Hindlimb muscle (tissue), 1 donor: ENCODE results near the gene TC2N. TPM values are rescaled to one million over a fixed set of nuclear protein-coding genes. Genes with fewer than 3 reads are reported as not detected.
"Not testable (repeated sequence)": the region's sequence is repeated elsewhere in the genome, so short reads cannot be mapped to it uniquely, and the experiment has no call there.

ENCODE experiments used
- DNase-seq: peaks from one replicate; pipeline ENCODE4 v3.0.0-alpha.2; 2013
- polyA plus RNA-seq: library from polyadenylated mRNA; unstranded; fragments of 120-200 nt; gene quantifications from one replicate; pipeline ENCODE4 v1.2.1, GENCODE V29; 2013; ENCODE audit not compliant: insufficient read length

The TC2N gene
- polyA plus RNA-seq, 1 donor, result 1.7 TPM

DNA sequence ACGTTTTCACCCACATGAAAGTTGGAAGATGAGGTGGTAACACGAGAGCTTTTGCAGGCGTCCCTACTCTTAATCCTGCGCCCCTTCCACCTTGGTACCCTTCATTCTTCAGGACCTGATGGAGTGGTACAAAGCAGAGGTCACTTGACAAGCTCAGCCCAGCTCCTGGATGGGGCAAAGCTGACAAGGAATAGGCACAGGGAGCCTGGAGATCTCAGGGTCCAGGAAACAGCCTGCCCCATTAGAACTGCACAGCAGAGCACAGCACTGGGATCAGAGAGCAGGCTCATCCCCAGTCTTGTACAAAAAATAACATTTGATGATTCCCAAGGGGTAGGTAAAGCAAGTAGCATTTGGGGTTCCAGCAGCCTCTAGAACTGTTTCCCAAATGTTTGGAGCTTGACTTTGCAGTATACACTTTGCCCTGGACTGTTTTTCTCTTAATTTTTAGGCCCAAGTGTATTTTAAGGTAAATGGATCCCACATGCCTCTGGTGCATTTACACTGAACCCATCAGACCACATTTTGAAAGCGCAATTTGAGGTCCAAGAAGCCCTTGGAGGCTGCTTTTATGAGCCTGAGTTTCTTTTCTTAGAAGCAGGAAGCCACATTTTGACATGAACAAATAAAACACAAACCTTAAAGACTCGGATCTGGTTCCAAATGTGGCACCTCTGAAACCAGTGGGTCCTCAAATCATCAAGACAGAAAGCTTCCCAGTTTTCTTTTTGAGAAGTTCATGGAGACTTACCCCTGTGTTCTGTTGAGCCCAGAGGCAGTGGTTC, 633 bp downstream of the TC2N start:
- DNase-seq, result no peak

DNA sequence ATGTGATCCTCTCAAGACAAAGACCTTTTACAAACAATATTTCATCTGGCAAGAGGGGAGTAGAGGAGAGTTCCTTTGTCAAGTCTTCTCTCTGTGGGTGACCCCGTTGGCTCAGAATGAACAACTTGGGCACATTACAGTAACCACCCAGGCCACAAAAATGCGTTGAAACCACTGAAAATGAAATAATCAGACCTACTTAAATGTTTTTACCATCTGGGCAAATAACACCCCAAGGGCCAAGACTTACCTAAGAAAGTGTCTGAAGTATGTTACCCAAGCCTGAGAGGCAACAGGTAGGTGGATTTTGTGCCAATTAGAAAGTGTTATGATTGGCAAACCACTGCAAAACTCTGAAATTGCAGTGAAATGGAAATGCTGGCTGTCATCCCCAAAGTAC, 1.3 kb downstream of the TC2N start:
- DNase-seq, result no peak

DNA sequence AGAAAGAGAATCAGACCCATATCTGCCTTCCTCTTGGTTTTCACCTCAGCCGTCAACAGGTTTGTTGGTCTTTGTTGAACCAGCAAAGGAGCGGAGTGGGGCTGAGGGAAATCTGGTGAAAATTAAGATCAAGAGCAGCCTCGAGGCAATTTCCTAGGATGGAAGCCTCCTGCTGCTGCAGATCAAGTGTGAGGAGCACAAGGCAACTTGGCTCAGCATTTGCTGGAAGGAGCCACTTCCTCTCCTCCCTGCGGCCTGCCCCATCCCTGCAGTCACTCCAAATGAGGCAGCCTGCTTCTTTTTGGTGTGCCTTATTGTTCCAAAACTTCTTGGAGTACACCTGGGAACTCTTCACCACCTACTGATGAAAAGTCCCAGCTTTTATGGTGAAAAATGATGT, 4.9 kb downstream of the TC2N start:
- no peak for DNase-seq

DNA sequence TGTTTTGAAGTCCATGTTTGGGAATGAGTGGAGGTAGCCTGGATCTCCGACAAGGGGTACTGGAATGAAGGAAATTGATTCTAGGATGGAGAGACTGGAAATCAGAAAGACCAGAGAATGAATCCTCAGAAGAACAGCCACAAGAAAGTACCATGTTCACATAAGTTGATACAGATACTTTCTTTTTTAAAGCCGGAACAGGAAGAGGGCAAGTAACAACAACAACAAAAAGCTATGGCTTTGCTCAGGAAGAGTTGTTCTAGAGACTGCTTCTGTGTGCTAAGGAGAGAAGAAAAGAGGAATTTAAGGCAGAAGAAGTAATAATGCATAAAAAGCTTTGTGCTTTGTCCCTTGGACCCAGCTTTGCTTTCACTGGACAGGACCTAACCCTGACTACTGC, 6.2 kb downstream of the TC2N start:
- no peak for DNase-seq

DNA sequence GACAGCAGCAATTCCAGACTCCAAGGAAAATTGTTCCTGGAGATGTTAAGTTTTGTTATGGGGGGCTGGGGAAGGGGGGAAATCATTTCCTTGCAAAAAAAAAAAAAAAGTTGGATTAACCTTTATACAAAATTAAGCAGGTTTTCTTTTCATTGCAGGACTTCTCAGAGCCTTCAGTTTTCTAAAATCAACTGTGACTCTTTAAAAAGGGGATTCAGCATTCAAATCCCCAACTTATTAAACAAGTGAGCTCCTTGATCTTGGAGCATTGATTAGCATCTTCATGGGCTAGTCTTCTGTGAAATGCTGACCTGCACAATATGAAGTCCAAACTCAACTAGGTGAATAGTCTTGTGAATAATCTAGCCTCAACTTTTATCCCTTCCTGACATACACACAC, 7.1 kb downstream of the TC2N start:
- DNase-seq, result no peak

DNA sequence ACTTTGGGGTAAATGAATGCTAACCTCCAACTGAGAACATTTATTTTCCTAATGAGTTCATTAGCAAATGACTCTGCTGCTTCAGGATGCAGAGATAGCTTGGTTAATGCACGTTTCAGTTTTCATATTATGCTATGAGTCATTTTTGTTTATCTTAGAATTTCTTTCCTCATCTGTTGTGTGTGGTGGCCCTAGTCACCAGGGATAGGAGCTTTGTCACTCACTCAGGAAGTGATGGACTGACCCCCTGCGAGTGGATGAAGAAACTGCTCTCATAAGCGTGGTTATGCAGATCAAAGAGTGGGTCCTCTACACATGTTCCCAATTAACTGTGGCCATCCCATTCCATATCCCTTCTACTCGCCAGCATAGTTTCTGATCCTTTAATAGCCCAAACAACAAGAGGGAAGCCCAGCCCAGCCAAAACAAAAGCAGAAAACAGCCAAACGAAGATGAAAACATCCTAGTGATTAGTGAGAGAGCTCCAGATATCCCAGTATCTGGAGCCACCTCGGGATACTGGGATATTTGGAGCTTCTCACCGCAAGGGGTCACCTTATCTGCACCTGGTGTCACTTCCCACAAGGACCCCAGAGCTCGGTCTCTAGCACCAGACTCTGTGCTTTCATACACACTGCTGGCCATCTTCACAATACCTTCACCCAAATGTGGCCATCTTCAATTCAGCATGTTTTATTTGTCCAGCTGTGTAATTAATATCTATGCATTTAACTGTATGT, 8.6 kb downstream of the TC2N start:
- DNase-seq, result no peak

DNA sequence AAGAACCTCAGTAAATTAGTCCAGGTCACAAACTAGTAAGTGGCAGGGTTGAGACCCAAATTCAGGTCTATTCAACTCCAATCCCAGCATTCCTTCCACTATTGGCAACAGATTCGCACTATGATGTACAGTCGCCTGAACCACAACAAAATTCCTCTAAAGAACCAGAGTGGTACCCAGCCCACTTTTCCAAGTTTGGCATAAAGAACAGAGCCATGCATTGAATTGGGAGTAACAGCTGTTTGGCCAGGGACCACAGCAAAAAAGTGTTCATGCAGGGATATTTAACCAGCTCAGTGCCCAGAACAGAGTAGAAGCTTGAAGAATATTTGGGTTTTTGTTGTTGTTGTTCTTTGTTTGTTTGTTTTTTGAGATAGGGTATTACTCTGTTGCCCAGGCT, 9.7 kb downstream of the TC2N start:
- no peak for DNase-seq

DNA sequence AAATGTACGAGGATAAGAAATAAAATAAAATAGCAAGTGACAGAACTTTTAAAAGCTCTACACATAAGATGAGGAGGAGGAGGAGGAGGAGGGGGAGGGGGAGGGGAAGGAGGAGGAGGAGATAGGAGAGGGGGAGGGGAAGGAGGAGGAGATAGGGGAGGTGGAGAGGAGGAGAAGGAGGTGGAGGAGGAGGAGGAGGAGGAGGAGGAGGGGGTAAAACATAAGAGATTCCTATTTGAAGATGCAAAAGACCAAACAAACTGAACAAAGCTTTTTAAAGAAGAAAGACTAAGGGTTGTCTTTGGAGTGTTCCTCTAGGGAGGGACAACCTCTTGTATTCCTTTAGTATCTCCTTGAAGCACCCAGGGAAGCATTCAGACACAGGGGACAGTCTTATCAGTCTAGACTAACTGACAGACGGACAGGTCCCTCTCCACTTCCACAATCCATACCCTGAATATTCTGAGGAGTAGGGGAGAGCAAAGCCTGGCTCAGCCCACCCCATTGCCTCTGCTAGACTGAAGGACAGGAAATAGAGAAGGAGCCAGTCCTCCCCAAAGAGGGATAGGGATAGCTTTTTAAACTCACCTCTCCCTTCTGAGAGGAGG, 12.9 kb downstream of the TC2N start:
- DNase-seq, result no peak

DNA sequence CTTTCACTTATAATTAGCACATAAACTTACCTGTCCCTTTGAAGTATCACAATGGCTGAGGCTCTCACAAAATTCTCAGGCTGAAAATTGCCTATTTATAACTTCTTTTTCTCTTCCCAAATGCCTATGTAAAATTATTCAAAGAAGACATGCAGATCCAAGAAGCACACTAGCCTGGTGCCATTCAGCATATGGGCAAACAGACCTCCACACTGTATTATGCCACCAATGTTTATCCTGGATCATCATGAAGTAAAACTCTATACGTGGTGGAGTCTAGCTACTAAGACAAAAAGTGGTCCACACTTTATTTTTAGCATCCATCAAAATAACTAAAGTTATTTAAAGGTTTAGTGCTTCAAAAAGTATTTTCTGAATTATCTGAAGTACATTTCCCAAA, 15.8 kb downstream of the TC2N start:
- no peak for DNase-seq

DNA sequence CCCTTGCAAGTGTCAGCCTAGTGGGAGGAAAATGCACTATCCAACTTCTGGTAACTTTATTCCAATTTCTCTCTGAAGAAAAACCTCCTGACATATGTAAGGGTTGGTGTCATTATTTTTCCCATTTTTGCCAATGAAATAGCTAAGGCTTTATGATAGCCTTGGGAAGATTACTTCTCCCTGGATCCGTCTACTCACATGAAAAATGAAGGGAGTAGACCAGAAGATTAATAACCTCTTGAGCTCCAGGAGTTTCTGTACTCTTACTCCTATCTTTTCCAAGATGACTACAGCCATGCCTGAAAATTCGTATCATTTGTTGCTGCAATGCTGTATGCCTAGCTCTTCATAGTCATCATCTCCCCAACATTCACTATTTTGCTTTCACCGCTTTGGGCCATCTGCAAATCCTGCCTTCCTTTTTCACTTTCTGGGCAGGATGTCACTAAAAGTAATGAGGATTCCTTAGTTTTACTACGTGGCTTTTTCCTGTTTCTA, 18.8 kb downstream of the TC2N start:
- no peak for DNase-seq

DNA sequence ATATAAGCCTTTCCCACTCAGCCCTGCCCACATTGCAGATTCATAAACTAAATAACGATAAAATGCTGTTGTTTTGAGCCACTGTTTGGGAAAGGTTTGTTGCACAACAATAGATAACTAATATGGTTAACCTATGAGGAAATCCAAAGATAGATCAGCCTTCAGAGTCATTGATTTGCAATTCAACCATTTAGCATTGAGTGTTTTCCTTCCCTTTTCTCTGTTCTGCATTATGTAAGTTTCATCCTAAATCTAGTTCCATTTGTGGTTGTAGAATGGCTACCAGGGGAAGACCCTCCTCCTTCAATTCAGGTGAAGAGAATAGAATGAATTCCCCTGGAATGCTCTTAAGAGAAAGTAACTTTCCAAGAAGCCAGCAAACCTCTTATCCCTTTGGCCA, 19.6 kb downstream of the TC2N start:
- DNase-seq, result no peak

DNA sequence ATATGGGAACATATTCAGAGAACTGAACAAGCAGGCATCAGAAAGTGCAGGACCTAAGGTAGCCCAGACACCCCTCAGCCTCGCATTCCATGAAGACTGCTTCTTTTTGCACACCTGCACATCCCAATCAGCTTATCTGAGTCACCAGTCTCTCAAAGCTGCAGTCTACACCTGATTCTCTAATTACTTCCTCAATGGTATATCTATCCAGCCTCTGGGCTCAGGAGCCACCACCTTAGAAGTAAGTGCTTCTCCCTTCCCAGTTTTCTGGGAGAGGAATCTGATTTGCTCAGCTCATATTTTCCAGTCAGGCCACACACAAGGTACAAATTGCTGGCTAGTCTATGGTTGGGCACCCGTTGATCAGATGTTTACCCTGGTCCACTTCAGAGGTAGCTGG, 21.7 kb downstream of the TC2N start:
- no peak for DNase-seq

DNA sequence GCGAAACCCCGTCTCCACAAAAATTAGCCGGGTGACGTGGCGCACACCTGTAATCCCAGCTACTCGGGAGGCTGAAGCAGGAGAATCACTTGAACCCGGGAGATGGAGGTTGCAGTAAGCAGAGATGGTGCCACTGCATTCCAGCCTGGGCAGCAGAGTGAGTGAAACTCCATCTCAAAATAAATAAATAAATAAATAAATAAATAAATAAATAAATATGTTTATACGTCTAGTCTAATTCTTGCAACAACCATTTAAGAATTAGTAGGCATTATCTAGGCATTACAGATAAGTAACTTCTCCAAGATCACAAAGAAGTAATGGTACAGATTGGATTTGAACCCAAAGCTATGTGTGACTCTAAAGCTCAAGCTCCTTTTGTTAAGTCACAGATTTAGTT, 22.3 kb downstream of the TC2N start:
- not testable (repeated sequence) for DNase-seq

DNA sequence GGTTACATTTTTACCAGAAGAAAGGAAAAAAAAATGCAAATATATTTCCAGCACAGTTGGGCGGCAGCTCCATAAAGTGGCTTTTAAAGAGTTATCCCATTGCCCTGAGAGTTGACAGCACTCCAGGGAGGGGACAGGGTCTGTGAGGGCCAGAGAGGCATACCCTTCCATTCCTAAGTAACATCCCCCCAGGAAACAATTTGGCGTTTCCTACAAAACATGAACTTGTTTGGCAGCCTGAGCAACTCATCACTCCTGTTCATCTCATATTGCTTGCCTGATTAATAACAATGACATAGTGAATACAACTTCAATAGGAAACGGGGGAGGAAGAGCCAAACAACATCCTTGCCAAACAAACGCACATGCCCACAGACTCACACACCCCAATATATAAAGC, 23.3 kb downstream of the TC2N start:
- DNase-seq, result no peak

DNA sequence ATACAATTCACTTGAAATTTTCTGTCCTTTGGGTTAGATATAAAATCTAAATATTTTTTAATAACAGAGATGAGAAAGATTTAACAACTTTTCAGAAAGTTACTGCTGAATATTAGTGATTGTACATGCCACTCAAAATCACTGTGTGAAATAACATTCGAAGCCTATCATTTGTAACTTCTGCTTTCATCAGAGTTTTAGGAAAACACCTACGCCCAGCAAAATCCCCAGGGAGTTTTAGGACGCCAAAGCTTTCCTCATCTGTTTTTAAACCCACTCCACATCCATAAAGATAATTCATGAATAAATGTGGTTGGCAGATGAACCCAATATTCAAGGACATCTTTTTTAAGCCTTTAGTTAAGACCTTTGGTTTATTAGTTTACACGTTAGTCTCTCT, 23.9 kb downstream of the TC2N start:
- no peak for DNase-seq

DNA sequence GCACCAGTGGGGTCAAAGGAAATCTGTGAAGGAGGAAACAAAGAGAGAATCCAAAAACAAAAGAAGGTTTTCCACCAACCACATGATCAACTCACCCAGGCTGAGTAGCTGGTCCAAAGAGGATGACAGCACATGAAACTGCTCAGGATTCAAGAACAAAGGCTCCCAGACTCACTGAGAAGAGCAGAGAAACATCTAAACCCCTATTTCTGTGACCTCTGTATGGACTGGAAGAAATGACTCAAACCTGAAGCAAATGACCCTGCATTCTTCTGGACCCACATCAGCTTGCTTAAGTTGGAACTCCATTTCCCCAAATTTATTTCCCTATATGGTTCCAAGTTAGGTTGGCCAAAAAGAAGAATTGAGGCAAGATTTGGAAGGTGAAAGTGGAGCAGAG, 26.3 kb downstream of the TC2N start:
- DNase-seq, result no peak

DNA sequence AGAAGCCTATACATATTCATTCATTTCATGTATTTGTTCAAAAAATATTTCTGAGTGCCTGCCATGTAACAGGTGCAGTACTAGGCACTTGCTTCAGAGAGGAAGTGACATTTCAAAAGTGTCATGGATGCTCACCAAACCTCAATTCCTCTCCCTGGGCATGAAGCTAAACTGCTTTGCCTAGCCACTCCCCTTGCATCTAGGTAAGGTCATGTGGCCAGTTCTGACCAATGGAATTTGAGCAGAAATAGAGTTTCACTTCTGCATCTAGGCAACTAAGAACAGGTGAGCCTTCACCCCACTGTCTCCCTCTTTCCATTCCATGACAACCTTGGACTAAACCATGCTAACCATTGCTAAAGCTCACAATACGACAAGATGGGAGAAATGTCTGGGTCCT, 27.6 kb downstream of the TC2N start:
- no peak for DNase-seq

DNA sequence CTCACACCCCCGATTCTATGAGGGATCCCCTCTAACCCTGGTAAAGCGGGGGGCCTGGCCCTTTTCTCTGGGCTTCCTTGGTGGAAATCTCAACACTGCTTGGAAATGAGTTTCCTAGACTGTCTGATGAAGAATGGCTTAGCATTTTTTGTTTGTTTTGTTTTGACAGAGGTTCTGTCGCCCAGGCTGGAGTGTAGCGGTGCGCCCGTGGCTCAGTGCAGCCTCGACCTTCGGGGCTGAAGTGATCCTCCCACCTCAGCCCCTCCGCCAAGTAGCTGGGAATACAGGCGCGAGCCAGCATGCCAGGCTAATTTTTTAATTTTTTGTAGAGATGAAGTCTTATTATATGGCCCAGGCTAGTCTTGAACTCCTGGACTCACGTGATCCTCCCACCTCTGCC, 30.3 kb downstream of the TC2N start:
- DNase-seq, result no peak

DNA sequence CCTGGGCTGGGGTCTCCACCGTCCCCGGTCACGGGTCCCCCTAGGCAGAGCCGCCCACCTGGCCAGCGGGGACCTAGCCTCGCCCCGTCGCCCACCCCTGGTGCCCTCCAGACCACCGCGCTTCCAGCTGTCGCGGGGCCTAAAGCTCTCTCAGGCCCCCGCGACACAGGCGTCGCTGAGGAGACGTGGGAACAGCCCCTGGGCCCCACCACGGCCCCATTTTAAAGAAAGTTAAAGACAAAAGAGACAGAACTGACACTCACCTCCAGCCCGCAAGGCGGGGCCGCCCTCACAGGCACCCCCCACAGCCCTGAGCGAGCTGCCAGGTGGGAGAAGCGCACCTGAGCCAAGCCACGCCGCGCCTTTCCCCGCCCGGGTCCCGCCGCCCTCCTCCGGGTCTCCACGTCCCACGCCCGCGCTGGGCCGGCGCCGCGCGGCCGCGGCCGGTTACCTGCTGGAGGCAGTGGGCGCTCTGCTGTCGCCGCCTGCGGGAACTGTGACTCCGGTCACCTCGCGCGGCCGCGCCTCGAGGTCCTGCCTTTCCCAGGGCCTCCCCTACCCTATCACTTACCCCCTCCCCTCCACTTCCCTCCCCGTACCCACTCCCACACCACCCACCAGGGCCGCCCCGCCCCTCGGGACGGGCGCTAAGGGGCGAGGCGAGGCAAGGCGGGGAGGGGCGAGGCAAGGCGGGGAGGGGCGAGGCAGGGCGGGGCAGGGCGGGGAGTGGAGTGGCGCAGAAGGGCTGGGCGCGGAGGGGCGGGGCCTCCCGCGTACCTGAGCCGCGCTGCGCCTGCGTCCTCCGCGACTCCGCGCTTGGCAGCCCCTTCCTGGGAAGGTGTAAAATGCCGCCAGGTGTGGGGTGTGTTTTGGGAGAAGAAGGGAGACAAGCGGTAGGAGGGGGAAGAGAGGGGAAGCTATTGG, 31.2 kb downstream of the TC2N start:
- DNase-seq, result no peak

DNA sequence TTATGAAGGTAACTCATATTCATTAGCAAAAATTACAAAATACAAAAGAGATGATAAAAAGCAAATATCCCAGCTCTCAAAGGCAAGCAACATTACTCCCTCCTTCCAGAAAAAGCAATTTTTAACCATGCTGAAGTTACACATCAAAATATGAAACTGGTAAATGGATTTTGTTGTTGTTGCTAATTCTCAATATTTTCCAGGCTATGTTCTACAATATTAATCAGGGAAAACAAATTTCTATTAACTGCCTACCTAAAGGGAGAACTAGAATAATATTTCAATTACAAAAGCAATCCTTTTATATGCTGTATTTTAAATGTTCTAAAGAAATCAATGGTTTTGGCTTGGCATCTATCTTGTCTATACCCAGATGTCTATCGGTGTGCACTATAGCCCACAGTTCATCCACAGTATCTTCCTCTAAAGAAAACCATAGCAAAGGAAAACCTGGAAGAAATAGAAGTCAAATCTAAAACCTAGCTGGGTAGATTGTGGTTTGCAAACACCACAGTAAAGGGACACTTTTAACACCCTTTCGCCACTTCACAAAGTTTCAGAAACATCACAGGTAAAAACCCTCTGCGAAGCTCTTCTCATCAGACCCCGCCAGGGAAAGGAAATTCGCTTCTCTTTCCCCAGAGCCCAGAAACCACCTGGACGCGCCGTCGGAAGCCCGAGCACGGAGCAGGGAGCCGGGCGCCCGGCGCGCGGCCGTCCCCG, 32.0 kb downstream of the TC2N start:
- DNase-seq, result no peak

DNA sequence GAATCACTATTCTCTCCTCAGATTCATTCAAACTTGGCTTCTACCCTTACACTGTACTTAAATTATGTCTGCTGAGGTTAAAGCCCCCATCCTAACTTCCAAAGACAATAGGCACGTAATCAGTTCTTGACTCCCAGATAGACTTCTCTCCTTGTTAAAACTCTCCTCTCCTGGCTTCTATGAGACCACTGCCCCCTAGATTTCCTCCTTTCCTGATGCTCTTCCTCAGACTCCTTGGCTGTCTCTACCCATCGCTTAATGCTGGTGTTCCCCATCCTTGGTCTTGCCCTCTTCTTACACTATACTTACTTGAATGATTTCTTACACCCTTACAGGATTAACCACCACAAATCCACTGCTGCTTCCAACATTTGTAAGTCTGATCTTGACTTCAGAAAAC, 32.8 kb downstream of the TC2N start:
- no peak for DNase-seq

DNA sequence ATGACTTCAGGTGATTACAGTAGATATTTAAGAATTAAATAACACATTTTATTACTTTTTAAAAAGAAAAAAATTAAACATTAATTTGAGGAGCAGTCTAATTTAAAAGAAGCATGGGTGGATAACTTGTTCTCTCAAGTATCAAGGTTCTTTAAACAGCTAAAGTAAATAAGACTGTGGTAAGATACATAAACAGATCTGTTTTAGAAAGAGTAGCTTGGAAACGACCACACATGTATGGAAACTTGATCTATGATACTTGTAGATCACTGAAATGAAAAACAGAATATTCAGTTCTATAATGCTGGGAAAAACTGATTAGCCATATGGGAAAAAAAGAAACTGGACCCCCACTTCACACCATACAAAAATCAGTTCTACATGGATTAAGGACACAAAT, 36.0 kb downstream of the TC2N start:
- no peak for DNase-seq
